ACHN (cell line): Measurements from ENCODE around the gene RAD23B.

Source experiments
- DNase-seq: peaks from one replicate; pipeline ENCODE4 v3.0.0-alpha.2; 2015
- in situ Hi-C: cut with HindIII; loops from 2 replicates; pipeline ENCODE4 v1.10.0; 2017; ENCODE audit warnings: low sequenced_read_pairs, low pct_ligation_motif_present, low pct_unique_long_range_greater_than_20kb

RAD23B gene

DNA sequence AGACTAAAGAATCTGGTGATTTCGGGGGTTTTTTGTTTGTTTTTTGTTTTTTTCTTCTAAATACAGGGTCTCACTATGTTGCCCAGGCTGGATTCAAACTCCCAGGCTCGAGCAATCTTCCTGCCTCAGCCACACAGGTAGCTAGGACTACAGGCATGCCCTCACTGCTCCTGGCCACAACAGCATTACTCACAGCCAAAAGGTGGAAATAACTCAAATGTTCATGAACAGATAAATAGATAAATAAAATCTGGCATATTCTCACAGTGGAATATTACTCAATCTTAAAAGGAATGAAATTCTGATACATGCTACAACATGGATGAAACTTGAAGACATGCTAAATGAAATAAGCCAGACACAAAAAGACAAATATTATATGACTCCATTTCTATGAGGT, 19.8 kb upstream of the RAD23B start:
- in situ Hi-C loops: no loop called here
- DNase-seq: no peak

DNA sequence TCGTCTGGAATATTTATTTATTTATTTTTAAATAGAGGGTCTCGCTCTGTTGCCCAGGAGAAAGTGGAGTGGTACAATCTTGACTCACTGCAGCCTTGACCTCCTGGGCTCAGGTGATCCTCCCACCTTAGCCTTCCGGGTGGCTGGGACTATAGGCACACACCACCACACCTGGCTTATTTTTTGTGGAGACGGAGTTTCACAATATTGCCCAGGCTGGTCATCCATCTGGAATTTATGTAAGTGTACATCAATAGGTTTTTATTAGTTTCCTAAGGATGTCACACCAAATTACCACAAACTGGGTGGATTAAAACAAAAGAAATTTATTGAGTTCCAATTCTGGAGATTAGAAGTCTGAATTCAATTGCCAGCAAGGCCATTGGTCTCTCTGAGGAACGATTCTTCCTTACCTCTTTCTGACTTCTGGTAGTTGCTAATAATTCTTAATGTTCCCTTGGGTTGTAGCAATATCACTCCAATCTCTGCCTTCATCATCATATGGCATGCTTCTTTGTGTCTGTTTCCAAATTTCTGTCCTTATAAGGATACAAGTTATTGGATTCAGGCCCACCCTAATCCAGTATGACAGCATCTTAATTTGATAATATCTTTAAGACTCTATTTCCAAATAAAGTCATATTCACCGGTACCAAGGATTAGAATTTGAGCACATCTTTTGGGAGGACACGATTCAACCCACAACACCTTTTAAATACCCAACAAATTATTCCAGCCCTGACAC, 16.3 kb upstream of the RAD23B start:
- in situ Hi-C loops: no loop called here
- DNase-seq: no peak

DNA sequence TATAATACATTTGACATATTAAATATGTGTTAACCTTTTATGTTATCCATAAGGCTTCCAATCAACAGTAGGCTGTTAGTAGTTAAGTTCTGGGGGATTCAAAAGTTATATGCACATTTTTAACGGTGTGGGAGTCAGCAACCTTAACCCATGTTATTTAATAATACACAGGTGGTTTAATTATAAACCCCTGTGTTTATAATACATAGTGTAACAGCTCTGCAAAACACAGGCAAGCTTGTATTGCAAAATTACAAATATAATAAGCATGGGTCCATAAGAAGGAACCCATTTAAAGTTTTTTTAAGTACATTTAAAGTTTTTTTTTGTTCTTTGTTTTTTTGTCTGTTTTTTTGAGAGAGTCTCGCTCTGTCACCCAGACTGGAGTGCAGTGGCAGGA, 14.5 kb upstream of the RAD23B start:
- in situ Hi-C loops: no loop called here
- DNase-seq: no peak

DNA sequence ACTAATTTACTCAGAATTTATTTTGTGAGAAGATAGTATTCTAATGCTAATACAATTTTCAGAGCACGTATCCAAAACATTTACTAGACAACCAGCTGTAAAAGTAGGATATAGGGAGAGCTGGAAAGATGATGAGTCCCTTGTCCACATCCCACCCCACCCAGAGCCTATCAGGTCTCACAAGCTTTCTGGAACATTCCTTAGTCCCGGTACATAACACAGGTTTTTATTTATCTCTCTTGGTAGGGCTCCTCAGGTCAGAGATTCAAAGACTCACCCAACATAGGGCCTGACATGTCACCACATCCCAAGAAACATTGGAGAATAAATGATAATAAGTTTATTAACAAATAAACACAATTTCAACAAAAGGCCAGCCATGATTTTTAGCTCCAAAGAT, 13.8 kb upstream of the RAD23B start:
- in situ Hi-C loops: no loop called here

DNA sequence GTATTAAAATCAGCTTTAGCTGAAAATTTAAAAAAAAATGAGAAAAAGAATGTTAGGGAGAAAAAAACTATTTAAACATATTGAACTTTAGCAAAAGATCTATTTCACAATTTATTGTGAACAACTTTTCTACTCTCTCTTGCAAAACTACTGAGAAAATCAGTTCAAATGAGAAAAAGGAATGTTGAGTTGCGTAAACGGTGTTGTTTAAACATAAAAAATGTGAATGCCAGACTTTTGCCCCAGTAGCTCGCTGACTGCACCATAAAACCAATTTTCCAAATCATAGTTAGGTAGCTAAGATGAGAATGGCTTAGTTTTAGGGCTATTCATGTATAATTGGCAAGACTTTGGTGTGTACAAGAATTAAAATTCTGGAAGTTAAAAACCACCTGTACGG, 13.4 kb upstream of the RAD23B start:
- no peak for DNase-seq
- in situ Hi-C loops: no loop called here

More for the DNA sequence above, 13.8 kb upstream of the RAD23B start:
- no peak for DNase-seq

DNA sequence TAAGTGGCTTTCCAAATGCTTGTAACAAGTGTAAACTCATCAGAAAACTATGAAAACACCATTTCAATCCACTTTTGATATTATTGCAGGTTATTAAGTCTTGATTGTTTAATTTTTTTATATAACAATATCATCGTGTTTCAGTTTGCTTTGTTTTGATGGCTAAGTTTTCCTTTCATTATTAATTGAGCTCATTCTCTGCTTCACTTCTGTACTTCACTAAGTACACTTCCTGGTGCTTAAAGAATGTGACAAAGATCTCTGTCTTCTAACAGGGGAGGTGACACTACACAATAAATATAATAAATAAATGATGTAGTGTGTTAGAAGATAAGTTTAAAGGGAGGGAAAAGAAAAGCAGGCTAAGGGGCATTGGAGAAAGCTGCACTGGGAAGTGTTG, 13.0 kb upstream of the RAD23B start:
- in situ Hi-C loops: no loop called here
- DNase-seq: no peak

DNA sequence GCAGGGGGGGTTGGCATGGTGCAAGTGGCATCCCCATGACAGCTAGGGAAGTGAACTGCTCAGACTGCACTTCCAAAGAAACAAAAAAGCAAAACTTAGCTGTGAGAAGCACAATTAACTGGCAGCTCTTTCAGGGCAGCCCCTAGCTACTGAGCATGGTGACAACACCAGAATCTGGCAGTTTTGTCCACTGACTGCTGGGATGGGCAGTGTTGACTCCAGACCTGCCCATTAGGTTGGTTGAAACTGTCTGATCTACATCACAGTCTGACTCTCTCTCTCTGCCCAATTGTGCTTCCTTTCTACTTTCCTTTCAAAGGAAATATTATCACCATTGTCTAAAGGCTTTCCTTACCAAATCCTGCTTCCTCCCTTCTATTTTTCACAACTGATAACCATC, 12.5 kb upstream of the RAD23B start:
- in situ Hi-C loops: no loop called here
- DNase-seq: no peak

DNA sequence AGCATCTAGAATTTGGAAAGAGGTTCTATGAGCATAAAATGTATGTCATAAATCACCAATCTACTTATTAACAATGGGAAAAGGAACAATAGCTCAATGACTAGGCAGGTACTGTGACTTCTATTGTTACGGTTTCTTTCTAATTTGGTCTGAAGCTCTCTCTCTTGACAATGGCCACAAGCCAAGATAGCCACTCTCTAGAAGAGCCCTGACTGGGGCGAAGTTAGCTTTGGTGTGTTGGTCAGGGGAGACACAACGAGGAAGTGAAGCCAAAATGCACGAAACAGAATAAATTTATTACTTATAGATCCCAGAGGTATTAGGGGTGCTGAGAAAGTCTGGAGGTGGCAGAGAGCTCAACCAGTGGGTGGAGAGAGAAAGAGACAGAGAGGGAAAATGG, 9.4 kb upstream of the RAD23B start:
- in situ Hi-C loops: no loop called here

DNA sequence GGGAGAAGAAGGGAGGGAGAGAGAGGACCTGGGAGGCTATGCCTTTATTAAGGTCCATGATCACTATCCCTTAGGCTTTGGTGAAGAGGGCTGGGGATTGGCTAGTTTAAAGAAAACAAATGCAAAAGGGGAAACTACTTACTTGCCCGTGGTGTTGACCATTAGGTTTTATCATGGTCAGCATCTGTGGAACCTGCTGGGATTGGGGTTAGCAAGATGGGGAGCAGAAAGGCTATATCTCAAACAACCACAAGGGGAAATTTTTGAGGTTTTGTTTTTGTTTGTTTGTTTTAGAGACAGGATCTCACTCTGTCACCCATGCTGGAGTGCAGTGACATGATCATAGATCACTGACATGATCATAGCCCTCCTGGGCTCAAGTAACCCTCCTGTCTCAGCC, 9.0 kb upstream of the RAD23B start:
- in situ Hi-C loops: no loop called here
- no peak for DNase-seq

More for the DNA sequence above, 9.4 kb upstream of the RAD23B start:
- no peak for DNase-seq

DNA sequence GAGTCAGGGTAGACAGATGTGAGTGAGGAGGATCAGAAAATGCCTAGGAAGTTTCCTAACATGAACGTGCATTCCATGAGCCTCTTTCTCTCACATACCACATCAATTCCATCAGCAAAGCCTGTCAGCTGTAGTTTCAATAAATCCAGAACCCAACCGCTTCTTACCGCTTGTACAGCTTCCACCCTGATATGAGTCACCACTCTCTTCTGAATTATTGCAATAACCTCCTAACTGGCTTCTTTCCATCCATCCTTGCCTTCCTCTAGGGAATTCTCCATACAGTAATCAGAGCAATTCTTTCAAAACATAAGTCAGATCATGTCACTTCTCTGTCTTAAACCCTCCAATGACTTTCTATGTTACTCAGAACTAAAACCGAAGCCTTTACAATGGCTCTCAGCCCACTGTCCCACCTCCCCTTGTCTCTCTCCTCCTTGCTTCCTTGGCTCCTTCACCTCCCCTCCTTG, 8.1 kb upstream of the RAD23B start:
- in situ Hi-C loops: no loop called here
- peak; percentile 86 for DNase-seq

DNA sequence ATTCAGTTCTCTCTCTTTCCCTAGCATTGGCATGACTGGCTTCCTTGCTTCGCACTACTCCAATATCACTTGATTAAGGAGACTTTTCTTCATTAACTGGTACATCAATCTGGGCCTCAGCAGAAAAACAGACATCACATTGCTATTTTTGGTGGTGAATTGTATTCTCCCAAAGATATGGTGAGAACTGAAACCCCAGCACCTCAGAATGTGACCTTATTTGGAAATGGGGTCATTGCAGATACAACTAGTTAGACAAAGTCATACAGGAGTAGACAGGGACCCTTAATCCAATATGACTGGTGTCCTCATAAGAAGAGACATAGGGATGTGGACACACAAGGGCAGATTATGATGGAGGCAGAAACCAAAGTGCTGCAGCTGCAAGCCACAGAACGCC, 7.5 kb upstream of the RAD23B start:
- no peak for DNase-seq
- in situ Hi-C loops: no loop called here

DNA sequence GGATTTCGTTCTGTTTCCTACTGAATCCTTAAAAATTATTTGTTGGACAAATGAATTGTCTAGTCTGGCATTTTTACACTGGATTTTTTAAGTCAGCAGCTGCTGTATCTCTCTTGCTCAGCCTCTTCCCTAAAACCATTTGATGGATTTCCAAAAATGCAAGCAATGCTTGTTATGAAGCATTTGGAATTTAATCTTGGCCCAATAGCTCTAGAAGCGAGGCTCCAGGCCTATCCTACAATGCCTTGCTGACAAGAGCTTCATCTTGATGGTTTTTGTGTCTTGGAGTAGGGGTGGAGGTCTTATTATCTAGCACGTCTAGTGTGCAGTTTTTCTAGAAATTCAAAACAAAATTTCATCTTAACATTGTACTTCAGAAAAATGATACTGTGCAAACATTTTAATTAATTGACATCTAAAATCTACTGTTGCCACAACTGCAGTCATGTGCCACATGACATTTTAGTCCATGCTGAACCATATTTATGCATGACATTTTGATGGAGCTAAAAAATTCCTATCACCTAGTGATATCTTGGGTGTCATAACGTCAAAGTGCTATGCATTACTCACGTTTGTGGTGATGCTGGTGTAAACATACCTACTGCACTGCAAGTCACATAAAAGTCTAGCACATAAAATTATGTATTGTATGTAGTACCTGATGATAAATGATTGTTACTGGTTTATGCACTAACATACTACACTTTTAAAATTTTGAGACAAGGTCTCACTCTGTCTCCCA, 5.9 kb upstream of the RAD23B start:
- in situ Hi-C loops: no loop called here

DNA sequence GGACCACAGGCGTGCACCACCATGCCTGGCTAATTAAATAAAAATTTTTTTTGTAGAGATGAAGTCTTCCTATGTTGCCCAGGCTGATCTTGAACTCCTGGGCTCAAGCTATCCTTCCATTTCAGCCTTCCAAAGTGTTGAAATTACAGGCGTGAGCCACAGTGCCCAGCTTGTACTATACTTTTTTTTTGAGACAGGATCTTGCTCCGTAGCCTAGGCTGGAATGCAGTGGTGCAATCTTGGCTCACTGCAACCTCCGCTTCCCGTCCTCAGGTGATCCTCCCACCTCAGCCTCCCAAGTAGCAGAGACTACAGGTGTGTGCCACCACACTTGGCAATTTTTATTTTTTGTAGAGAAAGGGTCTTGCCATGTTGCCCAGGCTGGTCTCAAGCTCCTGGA, 5.3 kb upstream of the RAD23B start:
- DNase-seq: no peak
- in situ Hi-C loops: no loop called here

More for the DNA sequence above, 5.9 kb upstream of the RAD23B start:
- no peak for DNase-seq

DNA sequence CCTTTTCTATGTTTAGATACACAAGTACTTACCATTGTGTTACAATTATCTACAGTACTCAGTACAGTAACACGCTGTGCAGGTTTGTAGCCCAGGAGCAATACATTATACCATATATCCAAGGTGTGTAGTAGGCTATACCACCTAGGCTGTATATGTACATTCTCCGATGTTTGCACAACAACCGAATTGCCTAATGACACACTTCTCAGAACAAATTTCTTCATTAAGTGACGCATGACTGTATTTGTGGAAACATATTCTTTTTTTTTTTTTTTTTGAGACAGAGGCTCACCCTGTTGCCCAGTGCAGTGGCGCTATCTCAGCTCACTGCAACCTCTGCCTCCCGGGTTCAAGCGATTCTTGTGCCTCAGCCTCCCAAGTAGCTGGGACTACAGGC, 4.0 kb upstream of the RAD23B start:
- in situ Hi-C loops: no loop called here
- DNase-seq: no peak

DNA sequence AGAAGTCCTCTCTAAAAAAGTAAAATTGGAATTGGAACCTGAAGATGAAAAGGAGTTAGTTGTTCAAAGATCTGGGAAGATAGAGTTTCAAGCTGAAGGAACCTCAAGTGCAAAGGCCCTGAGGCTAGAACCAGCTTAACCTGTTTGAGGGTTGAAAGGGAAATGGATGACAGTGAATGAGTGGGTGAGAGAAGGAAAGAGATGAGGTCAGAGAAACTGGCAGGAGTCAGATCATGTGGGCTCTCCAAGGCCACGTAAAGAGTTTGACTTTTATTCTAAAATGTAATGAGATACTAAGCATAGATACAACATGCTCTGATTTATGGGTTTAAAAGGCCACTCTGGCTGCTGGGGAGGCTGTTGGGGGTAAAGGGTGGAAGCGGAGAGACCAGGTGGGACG, 2.5 kb upstream of the RAD23B start:
- in situ Hi-C loops: no loop called here
- no peak for DNase-seq

DNA sequence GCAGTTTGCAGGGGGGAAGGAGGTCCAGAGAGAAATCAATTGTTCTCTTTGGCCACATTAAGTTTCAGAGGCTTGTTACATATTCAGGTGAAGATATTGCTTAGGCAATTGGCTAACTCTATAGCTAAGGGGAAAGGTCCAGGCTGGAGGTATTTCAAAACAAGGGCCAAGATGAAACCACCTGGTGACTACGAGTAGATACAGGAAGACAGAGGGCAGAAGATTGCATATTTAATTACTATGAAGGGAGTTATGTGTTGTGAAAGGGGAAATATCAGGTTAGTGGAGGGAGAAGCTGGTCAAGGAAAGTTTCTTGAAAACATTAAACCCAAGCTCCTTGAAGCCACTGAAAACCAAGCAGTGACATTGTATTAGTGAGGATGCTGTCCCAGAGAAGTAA, 1.9 kb upstream of the RAD23B start:
- in situ Hi-C loops: no loop called here
- no peak for DNase-seq

DNA sequence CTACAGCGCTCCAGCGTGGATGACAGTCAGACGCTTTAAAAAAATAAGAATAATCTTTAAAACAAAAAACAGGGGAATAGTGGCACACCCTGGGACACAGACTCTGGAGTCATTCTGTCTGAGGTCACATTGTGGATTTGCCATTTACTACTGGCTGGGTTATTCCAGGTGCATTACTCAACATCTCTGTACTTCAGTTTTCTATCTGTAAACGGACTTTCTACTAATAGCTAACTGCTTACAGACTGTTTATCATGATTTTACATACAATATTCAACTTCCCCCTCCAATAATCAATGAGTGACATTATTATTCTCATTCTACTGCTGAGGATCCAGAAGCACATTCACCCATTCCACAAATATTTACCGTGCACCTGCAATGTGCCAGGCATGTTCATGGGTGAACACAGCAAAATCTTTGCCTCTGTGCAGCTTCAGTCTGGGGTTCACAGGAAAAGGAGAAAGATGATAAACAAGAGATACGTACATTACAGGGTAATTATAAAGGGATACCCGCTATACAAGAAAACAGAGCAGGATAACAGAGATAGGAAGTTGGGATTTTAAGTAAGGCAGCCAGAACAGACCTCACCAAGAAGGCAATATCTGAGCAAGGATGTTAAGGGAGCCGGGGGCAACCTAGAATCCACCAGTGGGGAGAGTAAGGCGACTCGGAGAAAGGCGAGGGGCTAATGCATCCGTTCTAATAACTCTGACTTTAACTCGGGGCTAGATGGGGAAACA, 984 bp upstream of the RAD23B start:
- no peak for DNase-seq
- in situ Hi-C loops: no loop called here

DNA sequence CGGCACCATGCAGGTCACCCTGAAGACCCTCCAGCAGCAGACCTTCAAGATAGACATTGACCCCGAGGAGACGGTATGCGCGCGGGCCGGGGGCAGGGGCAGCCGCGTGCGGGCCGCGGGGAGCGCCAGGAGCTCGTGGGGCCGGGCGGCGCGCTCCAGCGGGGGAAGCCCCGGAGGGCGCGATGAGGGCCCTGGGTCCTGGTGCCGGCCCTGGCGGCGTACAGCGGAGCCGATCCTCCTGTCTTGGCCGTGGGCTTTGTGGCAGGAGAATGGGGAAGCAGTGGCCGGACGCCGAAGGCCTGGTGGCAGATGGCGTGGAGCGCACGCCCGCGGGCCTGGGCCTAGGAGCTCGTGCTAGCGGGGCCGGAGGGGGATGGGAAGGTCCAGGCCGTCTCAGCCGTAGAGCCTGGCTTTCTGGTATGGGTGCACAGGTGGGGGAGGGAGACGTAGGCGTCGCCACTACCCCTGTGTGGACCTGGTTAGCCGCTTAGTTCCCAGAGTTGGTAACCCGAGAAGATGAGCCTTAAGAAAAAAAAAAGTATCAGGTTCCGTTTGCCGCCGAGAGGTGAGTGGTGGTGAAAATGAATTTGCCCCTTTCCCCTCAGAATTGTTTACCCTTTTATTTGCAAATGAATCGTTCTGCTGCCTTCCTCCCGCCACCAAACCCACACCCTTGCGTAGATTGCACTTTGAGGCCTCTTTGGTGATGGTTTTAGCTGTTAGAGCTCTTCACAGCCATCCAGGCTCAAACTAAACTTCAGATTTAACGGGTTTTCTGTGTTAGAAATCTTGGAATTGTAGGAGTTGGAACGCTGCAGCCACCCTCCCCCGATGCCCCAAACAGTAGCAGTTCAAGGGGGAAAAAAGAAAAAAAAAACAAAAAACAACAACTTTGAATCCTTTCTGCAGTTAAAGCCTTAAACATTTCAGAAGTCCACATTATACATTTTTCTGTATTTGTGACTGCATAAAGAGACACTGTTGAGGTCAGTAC, 841 bp downstream of the RAD23B start:
- peak; percentile 64 for DNase-seq
- in situ Hi-C loops: no loop called here
